Vagina (tissue), 2 donors: Measurements from ENCODE around the gene HAGH.

Source experiments
- CTCF ChIP-seq, 3 experiments: fragments of 450-650 bp in 2 of 3; fragments of 200-600 bp in 1 of 3; sonication (generic) in 1 of 3; IDR thresholded peaks; one replicate each; pipeline ENCODE4 v1.5.1; 2017 to 2019; ENCODE audit warnings: antibody characterized with exemption in 3 of 3, mild to moderate bottlenecking in 2 of 3, moderate library complexity in 2 of 3
- POLR2A ChIP-seq, 2 donors: fragments of 450-650 bp; IDR thresholded peaks; one replicate each; pipeline ENCODE4 v1.6.1; 2017; ENCODE audit warnings: antibody characterized with exemption in 2 of 2, mild to moderate bottlenecking in 2 of 2, moderate library complexity in 2 of 2

DNA sequence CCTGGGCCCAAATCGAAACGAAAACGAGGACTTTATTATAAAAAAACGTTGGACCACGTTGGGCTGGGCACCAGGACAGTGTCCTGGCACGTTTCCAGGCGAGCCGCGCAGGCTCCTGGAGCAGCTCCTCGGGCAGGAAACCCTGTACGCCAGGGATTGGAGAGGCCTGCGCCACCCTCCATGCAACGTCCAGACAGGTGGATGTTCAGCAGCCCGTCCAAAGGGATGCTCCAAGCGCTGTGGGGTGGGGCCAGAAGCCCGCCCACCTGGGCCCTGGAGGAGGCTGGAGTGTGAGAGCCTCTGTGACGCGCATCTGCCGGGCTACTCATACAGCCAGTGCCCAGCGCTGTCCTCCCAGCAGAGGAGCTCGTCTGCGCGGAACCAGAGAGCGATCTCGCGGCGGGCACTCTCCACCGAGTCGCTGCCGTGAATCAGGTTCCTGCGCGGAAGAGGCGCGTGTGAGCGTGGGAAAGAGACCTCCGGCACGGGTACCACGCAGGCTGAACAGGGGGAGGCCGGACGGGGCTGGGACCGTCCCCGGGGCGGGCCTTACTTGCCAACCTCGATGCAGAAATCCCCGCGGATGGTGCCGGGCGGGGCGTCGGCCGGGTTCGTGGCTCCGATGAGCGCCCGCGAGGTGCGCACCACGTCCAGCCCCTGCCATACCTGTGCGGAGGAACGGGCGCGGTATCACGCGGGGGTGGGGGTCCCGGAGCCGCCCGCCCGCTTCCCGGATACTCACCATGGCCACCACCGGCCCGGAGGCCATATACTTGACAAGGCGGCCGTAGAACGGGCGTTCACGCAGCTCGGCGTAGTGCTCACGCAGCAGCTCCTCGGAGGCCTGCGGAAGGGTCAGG lies 56.1 kb downstream of the HAGH start:
- TF ChIP-seq POLR2A (IDR thresholded peaks at IDR 0.05) (no peak), CTCF (IDR thresholded peaks at IDR 0.05) (no peak)
